ENCODE data around the gene FAM209B. TPM values are rescaled to one million over a fixed set of nuclear protein-coding genes. Genes with fewer than 3 reads are reported as not detected.
"Not testable (repeated sequence)": the region's sequence is repeated elsewhere in the genome, so short reads cannot be mapped to it uniquely, and the experiment has no call there.

FAM209B gene
- total RNA-seq, 1 donor from 2014 or later, result not detected

- peak overlapping the region; percentile 38 for H3K4me3 Mint-ChIP-seq (ENCODE audit: unreplicated experiment)
- H3K36me3 Mint-ChIP-seq (ENCODE audit: unreplicated experiment), result peaks cover 8% of the 10 kb centered on the region
- H3K4me1 Mint-ChIP-seq (ENCODE audit: low read depth, unreplicated experiment), result peaks cover 15% of the 10 kb centered on the region
- DNase-seq, result no peak
- peaks cover 7% of the 10 kb centered on the region for H3K9me3 Mint-ChIP-seq (ENCODE audit: unreplicated experiment)
- no peak for TF ChIP-seq CTCF (IDR thresholded peaks at IDR 0.05; ENCODE audit: partially characterized antibody, unreplicated experiment)
- peak overlapping the region; percentile 57 for H3K27ac Mint-ChIP-seq (ENCODE audit: unreplicated experiment)
- H3K27me3 Mint-ChIP-seq (ENCODE audit: unreplicated experiment), result peaks cover 3% of the 10 kb centered on the region
These were observed 20.0 kb downstream of the FAM209B start for GRCh38 chr20:56552911-56553629.

- Mint-ChIP-seq H3K27ac (ENCODE audit: unreplicated experiment) (peak overlapping the region; percentile 97), H3K9me3 (ENCODE audit: unreplicated experiment) (peaks cover 7% of the 10 kb centered on the region), H3K4me3 (ENCODE audit: unreplicated experiment) (peak overlapping the region; percentile 47), H3K4me1 (ENCODE audit: low read depth, unreplicated experiment) (peaks cover 15% of the 10 kb centered on the region), H3K27me3 (ENCODE audit: unreplicated experiment) (peaks cover 3% of the 10 kb centered on the region), H3K36me3 (ENCODE audit: unreplicated experiment) (no peaks in the 10 kb centered on the region)
- no peak for DNase-seq
- no peak for TF ChIP-seq CTCF (IDR thresholded peaks at IDR 0.05; ENCODE audit: partially characterized antibody, unreplicated experiment)
These were observed 21.8 kb downstream of the FAM209B start for GRCh38 chr20:56554869-56555268.

GRCh38 chr20:56558968-56559367, 25.9 kb downstream of the FAM209B start:
- no peaks in the 10 kb centered on the region for H3K36me3 Mint-ChIP-seq (ENCODE audit: unreplicated experiment)
- H3K9me3 Mint-ChIP-seq (ENCODE audit: unreplicated experiment), result peaks cover 7% of the 10 kb centered on the region
- H3K27ac Mint-ChIP-seq (ENCODE audit: unreplicated experiment), result no peak overlapping the region
- TF ChIP-seq CTCF (IDR thresholded peaks at IDR 0.05; ENCODE audit: partially characterized antibody, unreplicated experiment), result no peak
- no peak for DNase-seq
- no peak overlapping the region for H3K4me3 Mint-ChIP-seq (ENCODE audit: unreplicated experiment)
- peaks cover 2% of the 10 kb centered on the region for H3K27me3 Mint-ChIP-seq (ENCODE audit: unreplicated experiment)
- H3K4me1 Mint-ChIP-seq (ENCODE audit: low read depth, unreplicated experiment), result peaks cover 5% of the 10 kb centered on the region

GRCh38 chr20:56564526-56564925, 31.5 kb downstream of the FAM209B start:
- not testable (repeated sequence) for H3K36me3 Mint-ChIP-seq (ENCODE audit: unreplicated experiment)

GRCh38 chr20:56565511-56565910, 32.5 kb downstream of the FAM209B start:
- no peak for TF ChIP-seq CTCF (IDR thresholded peaks at IDR 0.05; ENCODE audit: partially characterized antibody, unreplicated experiment)
- no peak for DNase-seq
- Mint-ChIP-seq H3K9me3 (ENCODE audit: unreplicated experiment) (peaks cover 2% of the 10 kb centered on the region), H3K4me1 (ENCODE audit: low read depth, unreplicated experiment) (no peaks in the 10 kb centered on the region), H3K4me3 (ENCODE audit: unreplicated experiment) (no peak overlapping the region), H3K27me3 (ENCODE audit: unreplicated experiment) (no peaks in the 10 kb centered on the region), H3K27ac (ENCODE audit: unreplicated experiment) (no peak overlapping the region), H3K36me3 (ENCODE audit: unreplicated experiment) (no peaks in the 10 kb centered on the region)

More at GRCh38 chr20:56564526-56564925, 31.5 kb downstream of the FAM209B start:
- not testable (repeated sequence) for H3K4me3 Mint-ChIP-seq (ENCODE audit: unreplicated experiment); H3K4me1 Mint-ChIP-seq (ENCODE audit: low read depth, unreplicated experiment); DNase-seq; H3K27ac Mint-ChIP-seq (ENCODE audit: unreplicated experiment); H3K27me3 Mint-ChIP-seq (ENCODE audit: unreplicated experiment); H3K9me3 Mint-ChIP-seq (ENCODE audit: unreplicated experiment)

All from glutamatergic neuron (in vitro differentiated cells).